ENCODE data around the gene EOLA1.
"Not testable (repeated sequence)": the region's sequence is repeated elsewhere in the genome, so short reads cannot be mapped to it uniquely, and the experiment has no call there.

Gene EOLA1

DNA sequence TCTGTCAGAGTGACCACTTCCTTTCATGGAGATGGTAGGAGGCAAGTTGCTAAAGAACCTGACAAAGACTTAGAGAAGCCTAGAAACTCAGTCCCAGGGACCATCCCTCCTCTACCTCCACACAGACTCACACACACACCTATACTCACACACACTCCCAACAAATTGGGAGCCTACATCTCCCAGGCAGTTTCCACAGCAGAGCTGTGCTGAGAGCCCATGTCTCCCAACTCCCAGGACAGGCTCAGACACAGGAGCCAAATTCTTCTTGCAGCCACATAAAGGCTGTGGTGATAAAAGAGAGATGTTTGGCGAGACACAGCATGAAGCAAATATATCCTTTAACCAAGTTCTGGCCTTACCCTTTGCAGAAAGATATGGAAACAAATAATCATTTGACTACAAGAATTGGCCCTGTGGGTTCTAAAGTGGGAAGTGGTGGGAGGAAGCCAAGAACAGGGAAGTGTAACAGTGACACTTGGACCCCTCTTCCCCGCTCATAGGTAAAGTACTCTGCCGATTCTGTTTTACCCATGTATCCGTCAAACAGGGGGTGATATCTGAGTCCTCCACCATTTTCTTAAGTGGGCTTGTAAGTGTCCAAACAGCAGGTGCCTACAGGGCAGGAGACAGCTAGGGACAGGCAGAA, 24.7 kb upstream of the EOLA1 start:
- DNase-seq, result no peak

DNA sequence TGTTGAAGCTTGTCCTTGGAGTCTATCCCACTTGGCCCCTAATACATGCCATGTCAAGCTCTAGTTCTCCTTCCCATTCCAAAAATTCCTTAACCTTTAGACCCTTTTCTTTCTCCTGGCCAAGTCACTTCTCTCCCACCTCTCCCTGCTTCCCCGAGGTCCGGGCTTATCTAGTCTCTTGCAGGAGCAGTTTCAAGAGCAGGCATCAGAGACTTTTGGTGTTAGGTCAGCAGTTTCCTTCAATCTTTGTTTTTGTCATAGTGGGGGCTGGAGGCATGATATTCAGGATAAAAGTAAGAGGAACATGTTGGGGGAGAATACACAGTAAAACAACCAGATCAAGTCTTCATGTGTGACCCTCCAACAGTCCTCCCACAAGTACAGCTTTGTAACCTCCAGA, 24.2 kb upstream of the EOLA1 start:
- DNase-seq, result no peak

DNA sequence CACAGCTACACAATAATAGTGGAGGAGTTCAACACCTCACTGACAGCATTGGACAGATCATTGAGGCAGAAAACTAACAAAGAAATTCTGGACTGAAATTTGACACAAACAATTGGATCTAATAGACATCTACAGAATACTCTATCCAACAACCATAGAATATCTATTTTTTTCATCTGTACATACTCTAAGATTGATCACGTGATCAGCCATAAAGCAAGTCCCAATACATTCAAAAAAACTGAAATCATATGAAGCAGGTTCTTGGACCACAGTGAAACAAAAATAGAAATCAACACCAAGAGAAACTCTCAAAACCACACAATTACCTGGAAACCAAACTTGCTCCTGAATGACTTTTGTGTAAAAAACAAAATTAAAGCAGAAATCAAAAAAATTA, 23.5 kb upstream of the EOLA1 start:
- no peak for DNase-seq

DNA sequence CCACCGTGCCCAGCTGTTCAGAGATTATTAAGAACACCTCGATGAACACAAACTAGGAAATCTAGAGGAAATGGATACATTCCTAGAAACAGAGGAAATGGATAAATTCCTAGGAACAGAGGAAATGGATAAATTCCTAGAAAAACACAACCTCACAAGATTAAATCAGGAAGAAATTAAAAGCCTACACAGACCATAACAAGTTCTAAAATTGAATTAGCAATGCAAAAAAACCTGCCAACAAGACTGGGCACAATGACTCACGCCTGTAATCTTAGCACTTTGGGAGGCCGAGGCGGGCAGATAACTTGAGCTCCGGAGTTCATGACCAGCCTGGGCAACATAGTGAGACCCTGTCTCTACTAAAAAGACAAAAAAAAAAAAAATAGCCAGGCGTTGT, 22.6 kb upstream of the EOLA1 start:
- no peak for DNase-seq

DNA sequence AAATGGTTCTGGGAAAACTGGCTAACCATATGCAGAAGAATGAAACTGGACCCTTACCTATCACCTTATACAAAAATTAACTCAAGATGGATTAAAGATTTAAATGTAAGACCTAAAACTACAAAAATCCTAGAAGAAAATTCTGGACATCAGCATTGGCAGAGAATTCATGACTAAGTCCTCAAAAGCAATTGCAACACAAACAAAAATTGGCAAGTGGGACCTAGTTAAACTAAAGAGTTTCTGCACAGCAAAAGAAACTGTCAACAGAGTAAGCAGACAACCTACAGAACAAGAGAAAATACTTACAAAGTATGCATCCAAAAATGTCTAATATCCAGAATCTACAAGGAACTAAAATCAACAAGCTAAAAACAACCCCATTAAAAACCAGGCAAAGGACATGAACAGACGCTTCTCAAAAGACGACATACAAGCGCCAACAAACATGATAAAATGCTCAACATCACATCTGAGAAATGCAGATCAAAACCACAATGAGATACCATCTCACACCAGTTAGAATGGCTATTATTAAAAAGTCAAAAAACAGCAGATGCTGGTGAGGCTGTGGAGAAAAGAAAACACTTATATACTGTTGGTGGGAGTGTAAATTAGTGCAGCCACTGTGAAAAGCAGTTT, 20.1 kb upstream of the EOLA1 start:
- DNase-seq, result not testable (repeated sequence)

DNA sequence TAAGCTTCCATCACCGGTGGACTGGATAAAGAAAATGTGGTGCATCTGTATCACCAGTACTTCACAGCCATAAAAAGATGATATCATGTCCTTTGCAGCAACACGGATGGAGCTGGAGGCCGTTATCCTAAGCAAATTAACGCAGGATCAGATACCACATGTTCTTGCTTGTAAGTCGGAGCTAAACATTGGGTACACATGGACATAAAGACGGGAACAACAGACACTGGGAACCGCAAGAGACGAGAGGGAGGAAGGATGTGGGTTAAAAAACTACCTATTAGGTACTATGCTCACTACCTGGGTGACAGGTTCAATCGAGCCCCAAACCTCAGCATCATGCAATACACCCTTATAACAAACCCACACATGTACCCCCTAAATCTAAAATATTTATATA, 19.4 kb upstream of the EOLA1 start:
- no peak for DNase-seq

DNA sequence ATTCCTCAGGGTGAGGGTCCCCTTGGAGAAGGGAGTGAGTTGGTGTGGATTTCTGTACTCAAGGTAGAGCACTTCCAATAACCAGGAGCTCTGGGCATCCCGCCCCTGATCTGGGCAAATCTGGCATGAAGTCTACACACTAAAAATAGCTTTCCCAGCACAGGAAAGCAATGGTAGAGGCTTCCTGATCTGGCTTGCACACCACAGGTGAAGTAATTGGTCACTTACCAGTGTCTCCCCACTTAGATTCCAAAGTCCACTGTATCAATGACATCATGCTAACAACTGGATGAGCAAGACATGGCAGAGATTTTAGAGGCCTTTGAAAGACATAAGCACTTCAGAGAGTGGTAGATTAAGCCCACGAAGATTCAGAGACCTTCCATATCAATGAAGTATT, 17.9 kb upstream of the EOLA1 start:
- DNase-seq, result no peak

DNA sequence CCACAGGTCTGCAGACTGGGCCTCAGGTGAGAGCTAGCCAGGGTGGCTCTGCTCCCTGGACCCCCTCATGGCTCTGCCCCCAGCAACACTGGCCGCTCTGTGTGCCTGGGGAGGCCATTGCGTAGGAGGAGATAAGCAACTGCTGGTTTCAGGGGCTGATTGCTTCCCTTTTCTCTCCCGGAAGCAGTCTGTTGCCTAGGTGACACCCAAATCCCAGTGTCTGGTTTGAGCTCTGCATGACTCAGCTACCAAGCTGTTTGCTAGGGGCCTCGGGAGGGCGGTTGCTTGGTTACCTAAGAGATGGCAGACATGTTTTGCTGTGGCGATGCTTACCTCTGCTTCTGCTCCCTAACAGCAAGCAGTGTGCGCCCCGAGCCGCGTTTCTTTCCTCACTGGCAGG, 15.4 kb upstream of the EOLA1 start:
- peak; percentile 28 to 81 (median 45) for DNase-seq

DNA sequence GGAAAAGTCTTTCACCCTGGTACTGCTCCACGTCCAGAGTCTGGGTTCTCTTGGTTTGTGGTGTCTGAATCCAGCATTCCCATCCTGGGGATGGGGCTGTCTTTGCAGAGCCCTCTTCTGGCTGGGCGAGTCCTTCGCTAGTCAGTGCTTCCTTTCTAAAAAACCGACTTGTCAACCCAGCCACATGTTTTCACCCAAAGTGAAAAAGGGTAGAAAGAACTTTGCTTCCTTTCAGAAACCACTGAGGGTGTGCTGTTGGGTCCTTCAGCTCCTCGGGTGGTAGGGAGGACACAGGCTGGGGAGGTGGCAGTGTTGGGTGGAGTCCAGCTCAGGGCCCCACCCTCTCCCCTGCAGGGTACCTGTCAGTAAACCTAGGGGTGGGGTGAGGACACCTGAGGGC, 14.9 kb upstream of the EOLA1 start:
- peak in 1 of 3 experiments; percentile 42 for DNase-seq

DNA sequence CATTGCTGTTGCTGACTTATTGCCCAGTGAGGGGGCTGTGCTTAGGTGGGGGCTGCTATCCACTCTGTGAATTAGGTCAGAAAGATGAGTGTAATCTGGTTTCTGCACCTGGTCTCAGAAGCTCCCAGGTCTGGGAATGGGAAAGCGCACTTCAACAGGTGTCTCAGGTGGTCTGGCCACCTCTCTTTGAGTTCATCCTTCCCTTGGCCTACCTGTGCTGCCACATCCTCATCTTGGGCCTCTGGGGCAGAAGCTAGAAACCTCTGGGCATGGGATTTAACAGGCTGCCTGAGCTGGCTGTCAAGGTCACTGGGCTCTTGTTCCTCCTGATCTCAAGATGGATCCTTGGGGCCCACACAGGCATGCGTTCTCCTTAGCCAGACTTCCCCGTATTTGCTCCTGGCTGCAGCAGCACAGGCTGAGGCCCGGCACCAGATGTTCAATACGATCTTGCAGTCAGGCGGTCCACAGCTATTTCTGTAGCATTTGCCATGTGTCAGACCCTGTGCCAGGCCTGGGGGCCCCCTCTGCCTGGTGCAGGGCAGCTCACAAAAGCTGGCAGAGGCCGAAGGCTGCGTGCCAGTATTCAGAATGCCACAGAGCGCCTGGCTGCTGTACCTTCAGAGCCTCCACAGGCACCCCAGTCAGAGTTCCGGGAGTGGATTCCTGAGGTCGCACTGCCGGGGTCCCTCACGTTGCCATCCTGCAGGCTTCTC, 14.3 kb upstream of the EOLA1 start:
- not testable (repeated sequence) for DNase-seq

DNA sequence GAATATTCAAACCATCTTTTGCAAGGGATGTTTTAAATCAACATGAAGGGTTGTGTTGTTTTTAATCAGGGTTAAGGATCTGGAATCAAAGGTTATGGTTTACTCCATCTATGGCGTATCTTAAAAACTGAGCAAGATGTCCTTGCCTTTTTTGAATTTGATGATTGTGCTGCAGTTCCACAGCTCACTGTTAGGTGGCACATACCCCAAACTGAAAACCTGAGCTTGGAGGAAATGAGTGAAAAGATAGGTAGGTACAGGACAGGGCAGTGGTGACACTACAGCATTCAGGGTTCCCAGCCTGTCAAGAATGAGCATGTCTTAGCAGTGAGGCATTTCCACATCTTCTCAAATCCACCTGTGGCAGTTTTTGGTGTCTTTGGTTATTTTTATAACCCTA, 13.1 kb upstream of the EOLA1 start:
- DNase-seq, result peak in 2 of 3 experiments; percentile 22 to 42

DNA sequence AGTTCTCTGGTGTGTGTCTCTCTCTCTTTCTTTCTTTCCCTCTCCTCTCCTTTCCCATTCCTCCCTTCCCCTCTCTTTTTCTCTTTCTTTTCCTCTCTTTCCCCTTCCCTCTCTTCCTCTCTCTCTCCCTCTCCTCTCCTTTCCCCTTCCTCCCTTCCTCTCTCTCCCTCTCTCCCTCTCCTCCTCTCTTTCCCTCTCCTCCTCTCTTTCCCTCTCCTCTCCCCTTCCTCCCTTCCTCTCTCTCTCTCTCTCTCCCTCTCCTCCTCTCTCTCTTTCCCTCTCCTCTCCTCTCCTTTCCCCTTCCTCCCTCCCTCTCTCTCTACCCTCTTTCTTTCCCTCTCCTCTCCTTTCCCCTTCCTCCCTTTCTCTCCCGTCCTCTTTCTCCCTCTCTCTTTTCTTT, 12.4 kb upstream of the EOLA1 start:
- DNase-seq, result no peak

DNA sequence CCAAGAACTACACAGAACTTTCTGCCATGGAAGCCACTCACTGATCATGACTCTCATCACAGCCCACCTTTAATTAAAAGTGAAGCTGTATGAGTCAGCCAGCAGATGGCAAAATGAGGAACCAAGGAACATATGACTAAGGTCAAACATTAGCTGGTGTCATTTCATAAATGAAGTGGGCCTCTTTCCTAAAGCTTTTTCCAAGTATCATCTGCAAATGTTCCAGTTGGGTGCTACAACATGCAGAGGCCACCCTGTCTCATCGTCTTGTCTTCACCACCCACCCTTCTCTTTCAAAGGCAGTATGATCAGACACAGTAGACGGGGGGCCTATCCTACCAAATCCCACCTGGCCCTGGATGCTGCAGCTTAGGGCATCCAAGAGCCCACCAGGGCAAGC, 9.2 kb upstream of the EOLA1 start:
- no peak for DNase-seq

DNA sequence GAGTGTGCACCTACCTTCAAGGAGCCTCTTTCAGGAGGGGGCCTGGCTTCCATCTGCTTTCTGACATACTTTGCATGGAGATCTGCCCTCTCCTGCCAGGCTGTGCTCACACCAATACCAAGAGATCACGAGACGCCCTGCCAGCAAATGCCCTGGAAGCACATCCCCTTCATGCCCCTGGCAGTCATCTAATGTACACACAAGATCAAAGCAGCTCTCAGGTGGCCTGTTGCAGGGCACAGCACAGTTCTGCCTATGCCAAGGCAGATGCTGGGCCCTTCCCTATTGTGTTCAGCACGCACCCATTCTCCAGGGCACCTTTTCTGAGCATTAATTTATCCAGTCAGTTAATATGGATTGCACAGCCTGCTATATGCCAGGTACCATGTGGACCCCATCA, 7.9 kb upstream of the EOLA1 start:
- DNase-seq, result not testable (repeated sequence)

DNA sequence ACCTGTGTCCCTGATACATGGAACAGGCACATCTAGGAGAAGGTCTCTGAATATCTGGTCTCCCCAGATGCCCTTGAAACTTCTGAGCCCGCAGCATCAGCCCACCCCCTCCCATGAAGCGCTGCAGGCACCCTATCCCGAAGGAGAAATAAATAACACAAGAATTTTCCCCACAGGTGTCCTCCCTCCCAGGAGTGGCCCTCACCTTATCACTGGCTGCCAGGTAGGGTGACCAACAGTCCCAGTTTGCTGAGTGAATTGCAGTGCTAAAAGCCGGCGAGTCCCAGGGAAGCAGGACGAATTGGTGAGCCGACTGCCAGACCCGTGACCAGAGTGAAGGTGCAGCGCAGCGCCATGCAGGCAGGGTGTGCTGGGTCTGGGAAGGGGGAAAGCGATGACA, 6.8 kb upstream of the EOLA1 start:
- not testable (repeated sequence) for DNase-seq

DNA sequence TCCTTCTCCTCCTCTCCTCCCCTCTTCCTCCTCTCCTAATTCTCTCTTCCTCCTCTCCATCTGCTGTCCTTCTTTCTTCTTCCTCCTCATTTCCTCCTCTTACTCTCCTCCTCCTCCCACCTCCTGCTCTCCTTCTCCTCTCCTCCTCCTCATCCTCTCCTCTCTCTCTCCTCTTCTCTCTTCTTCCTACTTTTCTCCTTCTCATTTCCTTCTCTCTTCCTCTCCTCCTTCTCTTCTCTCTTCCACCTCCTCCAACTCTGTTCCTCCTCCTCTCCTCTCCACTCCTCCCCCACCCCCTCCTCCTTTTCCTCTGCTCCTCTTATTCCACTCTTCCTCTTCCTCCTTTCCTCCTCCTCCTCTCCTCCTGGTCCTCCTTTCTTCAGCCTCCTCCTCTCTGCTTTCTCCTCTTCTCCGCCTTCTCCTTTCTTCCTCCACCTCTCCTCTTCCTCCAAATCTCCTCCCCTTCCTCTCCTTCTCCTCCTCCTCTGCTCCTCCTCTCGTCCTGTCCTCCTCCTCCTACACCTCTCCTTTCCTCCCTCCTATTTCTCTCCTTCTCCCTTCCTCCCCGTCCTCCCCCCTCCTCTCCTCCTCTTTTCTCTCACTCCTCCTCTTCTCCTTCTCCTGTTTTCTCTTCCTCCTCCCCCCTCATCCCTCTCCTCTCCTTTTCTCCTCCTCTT, 5.7 kb upstream of the EOLA1 start:
- DNase-seq, result not testable (repeated sequence)

DNA sequence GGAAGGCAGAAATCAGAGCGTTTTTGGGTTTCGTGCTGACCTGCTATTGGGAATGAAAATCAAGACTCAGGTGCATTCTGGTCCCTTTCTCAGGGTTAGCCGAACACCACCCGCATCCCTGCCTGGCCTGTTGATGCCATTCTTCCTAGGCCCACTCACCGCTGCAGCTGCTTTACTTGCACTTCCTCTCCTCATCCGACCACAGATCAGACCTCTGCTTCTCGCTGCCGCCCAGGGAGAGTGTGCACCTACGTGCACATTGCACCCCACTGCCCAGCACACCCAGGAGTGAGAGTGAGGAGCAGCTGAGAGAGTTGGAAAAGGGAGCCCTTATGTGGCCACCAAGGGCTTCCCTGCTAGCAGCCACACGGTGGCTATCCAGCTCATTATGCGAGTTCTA, 3.3 kb upstream of the EOLA1 start:
- not testable (repeated sequence) for DNase-seq

DNA sequence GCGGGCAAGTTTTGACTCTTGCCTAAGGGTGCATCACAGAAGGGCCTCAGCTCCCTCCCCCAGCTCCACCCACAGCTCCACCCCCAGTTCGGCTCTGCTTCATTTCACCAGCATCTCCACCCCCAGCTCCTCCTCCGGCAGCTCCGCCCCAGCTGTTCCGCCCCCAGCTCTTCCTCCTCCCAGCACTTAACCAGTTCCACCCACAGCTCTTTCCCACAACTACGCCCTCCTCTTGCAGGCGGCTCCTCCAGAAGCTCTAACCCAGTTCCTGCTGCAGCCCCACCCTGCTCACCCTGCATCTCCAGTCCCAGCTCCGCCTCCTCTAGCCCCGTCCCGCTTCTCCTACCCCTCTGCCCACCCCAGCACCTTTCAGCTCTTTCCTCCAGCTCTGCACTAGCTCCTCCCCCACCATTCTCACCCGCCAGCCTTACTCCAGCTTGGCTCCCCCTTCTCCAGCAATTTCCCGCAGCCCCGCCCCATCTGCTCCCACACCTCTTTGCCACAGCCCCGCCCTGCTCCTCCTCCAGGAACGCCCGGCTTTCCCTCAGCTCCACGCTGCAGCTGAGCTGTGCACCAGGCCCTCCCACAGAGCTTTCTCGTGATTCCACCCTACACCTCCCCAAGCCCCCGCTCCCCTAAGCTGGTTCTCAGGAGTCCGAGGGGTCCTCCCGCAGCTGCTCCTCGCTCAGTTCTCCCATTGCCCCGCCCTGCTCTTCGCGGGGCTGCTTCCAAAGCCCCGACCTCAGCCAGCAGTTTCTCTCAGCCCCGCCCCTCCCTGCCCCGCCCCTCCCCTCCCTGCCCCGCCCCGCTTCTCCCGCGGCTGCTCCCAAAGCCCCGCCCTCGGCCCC, 1.3 kb upstream of the EOLA1 start:
- DNase-seq, result peak; percentile 85 to 94 (median 93)

DNA sequence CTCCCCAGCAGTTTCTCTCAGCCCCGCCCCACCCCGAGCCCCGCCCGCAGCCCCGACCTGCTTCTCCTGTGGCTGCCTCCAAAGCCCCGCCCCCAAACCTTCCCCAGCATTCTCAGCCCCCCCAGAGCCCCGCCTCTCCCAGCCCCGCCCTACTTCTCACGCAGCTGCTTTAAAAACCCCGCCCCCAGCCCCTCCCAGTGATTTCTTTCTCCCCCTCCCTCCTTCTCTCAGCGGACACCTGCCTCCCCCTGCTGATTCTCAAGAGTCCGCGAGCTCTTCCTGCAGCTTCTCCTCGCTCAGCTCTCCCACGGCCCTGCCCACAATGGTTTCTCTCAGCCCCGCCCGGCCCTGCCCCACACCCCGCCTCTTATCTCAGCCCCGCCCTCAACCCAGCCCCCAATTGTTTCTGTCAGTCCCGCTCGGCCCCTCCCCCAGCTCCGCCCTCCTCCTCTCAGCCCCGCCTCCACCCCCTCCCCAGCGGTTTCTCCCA, 636 bp upstream of the EOLA1 start:
- DNase-seq, result peak; percentile 87 to 95 (median 94)

DNA sequence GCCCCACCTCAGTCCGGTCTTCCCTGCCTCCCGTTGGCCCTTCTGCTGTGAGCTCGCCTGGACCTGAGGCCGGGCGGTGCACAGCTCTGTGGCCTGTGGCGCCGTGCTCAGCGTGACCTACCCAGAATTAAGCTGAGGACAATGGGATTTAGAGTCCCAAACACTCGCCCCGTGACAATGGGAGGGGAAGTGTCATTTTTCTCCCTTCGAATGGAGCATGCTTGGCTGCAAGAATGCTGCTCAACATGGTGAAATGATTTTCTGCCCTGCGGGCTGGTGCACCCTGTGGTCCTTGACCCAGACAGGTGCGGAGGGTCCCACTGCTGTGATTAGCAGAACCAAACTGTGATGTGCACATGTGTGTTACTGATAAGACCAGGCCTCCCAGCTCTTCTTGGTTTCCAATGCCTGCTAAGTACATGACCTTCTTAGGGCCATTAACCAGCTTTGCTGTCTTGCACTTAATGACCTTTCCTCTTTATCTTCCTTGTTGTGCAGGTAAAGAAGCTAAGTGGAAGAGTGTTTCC, 772 bp downstream of the EOLA1 start:
- no peak for DNase-seq

DNA sequence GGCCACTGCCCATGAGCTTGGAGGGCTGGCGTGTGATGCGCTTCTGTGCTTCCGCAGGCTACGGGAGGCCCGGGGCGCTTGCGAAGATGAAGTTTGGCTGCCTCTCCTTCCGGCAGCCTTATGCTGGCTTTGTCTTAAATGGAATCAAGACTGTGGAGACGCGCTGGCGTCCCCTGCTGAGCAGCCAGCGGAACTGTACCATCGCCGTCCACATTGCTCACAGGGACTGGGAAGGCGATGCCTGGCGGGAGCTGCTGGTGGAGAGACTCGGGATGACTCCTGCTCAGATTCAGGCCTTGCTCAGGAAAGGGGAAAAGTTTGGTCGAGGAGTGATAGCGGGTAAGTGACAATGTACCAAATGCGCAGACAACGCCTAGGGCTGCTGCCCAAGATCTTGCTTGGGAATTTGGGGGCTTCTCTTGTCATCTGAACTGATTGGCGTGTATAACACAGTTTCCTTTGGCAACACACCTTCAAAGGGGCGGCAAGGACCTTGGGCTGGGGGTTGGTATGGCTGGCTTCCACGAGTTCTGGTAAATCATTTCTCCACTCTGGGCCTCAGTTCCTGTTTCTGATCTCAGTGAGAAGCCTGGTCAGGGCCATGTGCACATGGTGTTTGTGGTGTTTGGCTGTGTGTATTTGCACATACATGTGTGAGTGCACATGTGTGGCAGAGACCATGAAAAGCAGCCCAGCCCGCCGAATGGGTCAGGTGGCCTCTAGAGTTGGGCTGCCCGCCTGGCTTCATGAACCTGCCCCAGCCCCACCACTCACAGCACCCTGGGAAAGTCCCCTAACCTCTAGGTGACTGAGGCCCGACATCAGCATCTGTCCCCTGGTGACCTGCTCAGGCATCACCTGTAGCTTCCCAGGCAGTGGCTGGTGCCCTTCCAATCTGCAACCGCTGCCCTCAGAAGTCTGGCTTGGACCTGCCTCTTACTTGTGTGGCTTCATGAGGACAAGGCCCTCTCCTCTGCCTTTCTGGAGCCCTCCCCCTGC, 5.0 kb downstream of the EOLA1 start:
- not testable (repeated sequence) for DNase-seq
